RKO (cell line): Measurements from ENCODE around the gene TMED5.

Experiments
- DNase-seq: peaks from one replicate; pipeline ENCODE4 v3.0.0-alpha.2; 2016; ENCODE audit warnings: low spot score

The TMED5 gene

DNA sequence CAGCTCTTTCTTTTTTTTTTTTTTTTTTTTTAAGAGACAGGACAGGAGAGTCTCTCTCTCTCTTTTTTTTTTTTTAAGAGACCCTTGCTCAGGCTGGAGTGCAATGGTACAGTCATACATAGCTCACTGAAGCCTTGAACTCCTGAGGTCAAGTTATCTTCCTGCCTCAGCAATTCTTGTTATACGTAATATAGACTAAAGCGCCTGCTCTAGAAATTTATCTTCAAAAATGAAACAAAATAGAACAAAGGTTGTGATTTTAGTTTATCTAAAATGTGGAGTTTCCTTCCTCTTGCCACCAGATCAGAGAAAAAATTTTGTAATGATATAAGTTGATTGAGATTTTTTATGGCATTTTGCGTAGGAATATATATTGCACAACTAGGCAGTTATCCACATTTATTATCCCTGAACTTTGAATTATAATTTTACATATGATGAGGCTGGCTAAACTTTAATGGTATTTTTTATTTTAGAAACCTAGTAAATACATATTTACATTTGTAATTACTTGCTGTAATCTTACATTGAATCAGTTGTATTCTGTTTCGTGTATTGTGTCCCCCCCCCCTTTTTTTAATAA, 56.9 kb downstream of the TMED5 start:
- DNase-seq, result no peak

DNA sequence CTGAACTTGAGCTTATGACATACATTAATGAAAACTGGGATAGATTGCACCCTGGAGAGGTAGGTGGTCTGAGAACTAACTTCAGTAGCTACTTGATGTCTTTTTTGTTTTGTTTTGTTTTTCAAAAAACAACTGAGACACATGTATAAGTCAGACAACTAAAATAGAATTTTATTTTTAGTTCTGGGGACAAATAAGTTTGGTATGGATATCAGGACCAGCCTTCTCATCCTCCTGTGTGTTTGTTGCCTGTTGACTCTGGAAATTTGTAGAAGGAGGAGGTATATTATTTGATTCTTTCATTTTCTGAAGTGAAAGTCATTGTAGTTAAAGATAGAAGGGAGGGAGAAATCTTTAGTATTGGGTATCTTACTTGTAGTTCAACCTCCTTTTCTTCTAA, 59.6 kb downstream of the TMED5 start:
- DNase-seq, result no peak

DNA sequence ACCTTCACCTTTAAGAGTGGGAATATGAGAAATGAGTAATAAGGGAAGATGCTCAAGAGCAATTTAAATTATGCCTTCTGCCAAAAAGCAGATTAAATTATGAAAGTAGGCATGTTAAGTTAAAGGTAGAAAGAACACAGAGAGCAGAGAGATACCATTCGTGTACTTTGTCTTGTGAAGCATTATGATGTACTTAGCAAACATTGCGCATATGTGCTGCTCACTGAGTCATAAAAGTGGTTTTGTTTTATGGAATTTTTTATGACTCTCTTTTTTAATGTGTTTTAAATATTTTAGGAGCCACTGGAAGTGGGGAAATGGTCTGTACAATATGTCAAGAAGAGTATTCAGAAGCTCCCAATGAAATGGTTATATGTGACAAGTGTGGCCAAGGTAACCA, 65.8 kb downstream of the TMED5 start:
- DNase-seq, result peak; percentile 15

DNA sequence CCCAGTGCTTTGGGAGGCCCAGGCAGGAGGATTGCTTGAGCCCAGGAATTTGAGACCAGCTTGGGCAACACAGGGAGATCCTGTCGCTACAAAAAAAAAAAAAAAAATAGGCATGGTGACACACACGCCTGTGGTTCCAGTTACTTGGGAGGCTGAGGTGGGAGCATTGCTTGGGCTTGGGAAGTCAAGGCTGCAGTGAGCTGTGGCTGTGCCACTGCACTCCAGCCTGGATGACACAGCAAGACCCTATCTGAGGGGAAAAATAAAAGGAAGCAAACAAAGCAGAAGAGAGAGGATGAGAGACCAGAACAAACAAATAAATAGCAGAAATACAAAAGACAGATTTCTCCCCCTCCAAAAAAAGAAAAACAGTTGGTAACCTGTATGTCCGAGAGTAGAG, 67.1 kb downstream of the TMED5 start:
- no peak for DNase-seq

DNA sequence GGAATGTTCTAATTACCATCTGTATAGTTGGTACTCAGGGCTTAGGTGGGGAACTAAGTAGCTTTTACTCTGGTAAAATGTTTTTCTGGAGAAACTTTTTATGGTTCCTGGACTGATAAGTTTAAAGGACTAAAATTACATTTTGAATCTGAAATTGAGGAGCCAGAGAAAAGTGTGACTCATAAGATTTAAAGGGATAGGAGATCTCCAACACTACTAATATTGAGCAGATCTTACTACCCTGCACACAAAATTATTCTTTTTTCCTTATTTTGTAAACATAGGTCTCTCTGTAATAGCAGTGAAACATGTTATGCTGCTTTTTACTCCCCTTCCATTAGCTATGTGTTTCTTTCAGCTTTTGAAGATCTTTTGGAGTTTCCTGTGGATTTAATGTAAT, 68.7 kb downstream of the TMED5 start:
- no peak for DNase-seq

DNA sequence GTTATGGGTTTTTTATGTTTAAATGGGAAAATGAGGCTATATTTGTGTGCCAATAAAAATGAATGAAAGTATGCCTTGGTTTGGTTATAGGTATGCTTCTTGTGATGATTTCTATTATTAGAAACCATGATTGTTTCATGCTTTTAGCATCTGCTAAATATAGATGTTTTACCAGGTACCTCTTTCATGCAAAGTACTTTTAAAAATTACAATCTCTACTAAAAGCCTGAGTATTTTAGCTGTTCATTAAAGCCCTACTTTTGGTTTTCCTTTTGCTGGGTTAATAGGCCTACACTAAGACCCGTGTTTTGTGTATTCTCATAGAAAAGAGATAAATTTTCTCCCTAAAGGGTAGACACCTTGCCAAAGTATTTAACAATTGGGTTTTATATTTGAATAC, 69.1 kb downstream of the TMED5 start:
- DNase-seq, result no peak

DNA sequence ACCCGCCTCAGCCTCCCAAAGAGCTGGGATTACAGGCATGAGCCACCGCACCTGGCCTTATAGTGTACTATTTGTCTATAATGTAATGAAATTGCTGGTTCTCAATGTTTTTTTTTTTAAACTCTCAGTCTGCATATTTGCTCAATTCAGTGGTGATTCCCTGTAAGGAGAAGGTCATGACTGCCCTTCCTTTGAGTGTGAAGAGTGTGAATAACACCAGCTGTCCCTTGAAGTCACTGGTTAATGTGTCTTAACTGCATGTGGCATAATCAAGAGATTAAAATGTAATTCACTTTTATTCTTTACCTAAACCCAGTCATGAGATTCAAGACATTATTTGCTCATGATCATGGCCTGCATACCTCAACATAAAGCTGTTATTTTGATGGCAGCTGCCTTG, 70.6 kb downstream of the TMED5 start:
- DNase-seq, result no peak

DNA sequence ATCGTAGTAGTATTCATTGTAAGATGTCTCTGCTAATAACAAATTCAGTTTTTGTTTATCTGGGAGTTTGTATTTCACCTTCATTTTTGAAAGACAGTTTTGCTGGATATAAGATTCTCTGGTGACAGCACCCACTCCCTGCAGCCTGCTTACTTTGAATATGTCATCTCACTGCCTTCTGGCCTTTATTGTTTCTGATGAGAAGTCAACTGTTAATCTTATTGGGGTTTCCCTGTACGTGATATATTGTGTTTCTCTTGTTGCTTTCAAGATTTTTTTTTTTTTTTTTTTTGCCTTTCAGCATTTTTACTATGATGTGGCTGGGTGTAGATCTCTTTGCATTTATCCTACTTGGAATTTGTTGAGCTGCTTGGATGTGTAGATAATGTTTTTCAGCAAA, 71.9 kb downstream of the TMED5 start:
- no peak for DNase-seq

DNA sequence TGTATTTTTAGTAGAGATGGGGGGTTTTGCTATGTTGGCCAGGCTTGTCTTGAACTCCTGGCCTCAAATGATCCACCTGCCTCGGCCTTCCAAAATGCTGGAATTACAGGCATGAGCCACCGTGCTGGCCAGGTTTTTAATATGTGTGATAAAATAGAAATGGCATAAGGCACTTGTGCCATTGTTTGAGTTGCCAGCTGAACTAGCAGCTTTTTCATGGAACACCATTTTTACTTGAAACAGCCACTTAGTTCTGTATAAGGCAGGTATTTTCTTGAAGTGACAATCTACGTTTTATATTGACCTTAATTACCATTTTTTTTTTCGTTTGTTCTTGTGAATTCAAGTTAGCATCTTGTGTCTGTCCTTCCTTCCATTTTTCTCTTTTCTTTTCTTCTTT, 72.8 kb downstream of the TMED5 start:
- no peak for DNase-seq

DNA sequence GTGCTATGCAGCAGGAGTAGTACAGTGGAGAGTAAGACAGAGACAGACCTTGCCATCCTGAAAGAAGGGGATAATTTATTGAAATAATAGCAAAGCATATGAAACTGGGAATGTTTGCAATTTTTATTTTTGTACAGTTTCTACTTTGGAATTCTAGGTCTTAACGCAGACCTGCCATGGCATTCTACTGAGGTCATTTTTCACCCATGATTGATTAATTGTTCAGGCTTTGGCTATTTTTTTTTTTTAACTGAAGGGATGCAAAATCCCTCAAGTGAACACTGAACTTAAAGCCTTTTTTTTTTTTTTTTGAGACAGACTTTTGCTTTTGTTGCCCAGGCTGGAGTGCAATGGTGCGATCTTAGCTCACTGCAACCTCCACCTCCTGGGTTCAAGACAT, 74.0 kb downstream of the TMED5 start:
- DNase-seq, result no peak

DNA sequence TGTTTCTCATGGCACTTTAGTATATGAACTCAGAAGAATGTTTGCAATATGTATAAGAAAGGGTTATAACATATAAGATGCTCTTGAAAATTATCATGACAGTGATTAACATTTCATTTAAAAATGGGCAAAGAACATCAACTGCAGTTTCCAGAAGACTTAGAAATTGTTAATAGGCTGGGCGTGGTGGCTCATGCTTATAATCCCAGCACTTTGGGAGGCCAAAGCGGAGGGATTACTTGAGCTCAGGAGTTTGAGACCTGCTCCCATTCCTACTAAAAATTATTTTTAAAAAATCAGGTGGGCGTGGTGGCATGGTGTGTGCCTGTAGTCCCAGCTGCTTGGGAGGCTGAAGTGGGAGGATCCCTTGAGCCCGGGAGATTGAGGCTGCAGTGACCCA, 78.1 kb downstream of the TMED5 start:
- no peak for DNase-seq
